ENCODE data around the gene BIN2.
"Not testable (repeated sequence)": the region's sequence is repeated elsewhere in the genome, so short reads cannot be mapped to it uniquely, and the experiment has no call there.

DNA sequence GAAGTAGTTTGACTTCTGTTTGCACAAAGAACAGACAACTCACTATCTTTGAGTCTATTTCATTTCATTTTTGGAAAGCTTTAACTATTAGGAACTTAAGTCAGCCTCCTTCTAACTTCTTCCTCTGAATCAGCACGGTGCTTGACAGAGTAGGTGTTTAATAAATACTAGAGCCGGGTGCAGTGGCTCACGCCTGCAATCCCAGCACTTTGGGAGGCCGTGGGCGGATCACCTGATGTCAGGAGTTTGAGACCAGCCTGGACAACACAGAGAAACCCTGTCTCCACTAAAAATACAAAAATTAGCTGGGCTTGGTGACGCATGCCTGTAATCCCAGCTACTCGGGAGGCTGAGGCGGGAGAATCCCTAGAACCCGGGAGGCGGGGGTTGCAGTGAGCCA lies 23.2 kb downstream of the BIN2 start:
- TF ChIP-seq, protein P1, sequence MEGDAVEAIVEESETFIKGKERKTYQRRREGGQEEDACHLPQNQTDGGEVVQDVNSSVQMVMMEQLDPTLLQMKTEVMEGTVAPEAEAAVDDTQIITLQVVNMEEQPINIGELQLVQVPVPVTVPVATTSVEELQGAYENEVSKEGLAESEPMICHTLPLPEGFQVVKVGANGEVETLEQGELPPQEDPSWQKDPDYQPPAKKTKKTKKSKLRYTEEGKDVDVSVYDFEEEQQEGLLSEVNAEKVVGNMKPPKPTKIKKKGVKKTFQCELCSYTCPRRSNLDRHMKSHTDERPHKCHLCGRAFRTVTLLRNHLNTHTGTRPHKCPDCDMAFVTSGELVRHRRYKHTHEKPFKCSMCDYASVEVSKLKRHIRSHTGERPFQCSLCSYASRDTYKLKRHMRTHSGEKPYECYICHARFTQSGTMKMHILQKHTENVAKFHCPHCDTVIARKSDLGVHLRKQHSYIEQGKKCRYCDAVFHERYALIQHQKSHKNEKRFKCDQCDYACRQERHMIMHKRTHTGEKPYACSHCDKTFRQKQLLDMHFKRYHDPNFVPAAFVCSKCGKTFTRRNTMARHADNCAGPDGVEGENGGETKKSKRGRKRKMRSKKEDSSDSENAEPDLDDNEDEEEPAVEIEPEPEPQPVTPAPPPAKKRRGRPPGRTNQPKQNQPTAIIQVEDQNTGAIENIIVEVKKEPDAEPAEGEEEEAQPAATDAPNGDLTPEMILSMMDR (conservative IDR thresholded peaks at IDR 0.05 in 1 of 2, IDR thresholded peaks at IDR 0.05 in 1 of 2; ENCODE audit: low read depth in 1 of 2, low read length in 2 of 2), result not testable (repeated sequence)
- not testable (repeated sequence) for TF ChIP-seq EZH2 (IDR thresholded peaks at IDR 0.05; ENCODE audit: low read length, missing control alignments)
